ENCODE results near the gene ADGB. TPM values are rescaled to one million over a fixed set of nuclear protein-coding genes. Genes with fewer than 3 reads are reported as not detected.

The ADGB gene
- total RNA-seq, 4 donors from 2014 or later = 0.26 to 3.6 (median 0.29) TPM; not detected in 1

DNA sequence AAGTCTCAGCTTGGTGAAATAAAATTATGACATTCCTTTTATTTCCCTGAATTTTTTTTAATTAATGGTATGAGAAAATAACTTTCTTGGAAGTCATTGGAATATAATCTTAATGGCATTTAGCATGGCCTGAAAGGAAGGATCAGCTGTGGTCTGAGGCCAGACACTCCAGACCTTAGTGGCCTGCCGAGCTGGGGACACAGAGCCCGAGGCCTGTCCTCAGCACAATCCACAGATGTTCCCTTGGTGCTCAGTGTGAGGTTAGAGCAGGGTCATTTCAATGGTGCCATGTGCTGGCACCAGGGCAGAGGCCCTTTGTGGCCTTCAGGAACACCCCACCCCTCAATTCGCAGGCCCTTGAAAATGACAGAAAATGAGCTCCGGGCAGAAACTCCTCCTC lies 120.6 kb downstream of the ADGB start:
- TF ChIP-seq POLR2AphosphoS5 (IDR thresholded peaks at IDR 0.05) (no peak), EP300 (IDR thresholded peaks at IDR 0.05) (no peak), POLR2A (IDR thresholded peaks at IDR 0.05) (no peak)
- TF ChIP-seq, protein P1, sequence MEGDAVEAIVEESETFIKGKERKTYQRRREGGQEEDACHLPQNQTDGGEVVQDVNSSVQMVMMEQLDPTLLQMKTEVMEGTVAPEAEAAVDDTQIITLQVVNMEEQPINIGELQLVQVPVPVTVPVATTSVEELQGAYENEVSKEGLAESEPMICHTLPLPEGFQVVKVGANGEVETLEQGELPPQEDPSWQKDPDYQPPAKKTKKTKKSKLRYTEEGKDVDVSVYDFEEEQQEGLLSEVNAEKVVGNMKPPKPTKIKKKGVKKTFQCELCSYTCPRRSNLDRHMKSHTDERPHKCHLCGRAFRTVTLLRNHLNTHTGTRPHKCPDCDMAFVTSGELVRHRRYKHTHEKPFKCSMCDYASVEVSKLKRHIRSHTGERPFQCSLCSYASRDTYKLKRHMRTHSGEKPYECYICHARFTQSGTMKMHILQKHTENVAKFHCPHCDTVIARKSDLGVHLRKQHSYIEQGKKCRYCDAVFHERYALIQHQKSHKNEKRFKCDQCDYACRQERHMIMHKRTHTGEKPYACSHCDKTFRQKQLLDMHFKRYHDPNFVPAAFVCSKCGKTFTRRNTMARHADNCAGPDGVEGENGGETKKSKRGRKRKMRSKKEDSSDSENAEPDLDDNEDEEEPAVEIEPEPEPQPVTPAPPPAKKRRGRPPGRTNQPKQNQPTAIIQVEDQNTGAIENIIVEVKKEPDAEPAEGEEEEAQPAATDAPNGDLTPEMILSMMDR (IDR thresholded peaks at IDR 0.05) = no peak
- no peaks in the 10 kb centered on the region for H3K36me3 ChIP-seq
- no peaks in the 10 kb centered on the region for H3K9me3 ChIP-seq
- H3K4me1 ChIP-seq = no peaks in the 10 kb centered on the region
- no peaks in the 10 kb centered on the region for H3K27me3 ChIP-seq
- DNase-seq (ENCODE audit: low spot score in 2 of 2) = no peak
- H3K27ac ChIP-seq = no peak overlapping the region
- no peak overlapping the region for H3K4me3 ChIP-seq
- WGBS = 73% methylated on average over 4 of the region's 4 CpGs

DNA sequence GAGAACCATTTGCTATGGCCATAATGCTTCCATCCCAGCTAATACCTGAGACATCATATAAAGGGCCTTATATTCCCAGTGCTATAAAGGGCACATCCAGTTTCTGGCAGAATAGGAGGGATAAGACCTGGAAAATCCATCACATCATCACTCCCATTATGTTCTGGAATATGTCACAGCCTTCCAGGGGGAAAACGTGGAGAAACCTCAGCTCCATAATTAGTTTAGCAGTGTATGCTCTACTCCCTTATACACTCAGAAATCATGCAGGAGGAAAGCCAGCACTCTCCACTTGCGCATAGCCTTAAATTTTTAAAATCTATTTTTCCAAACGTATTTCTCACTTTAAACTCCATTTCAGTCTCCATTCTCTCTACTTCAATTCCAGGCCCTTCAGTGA lies 140.9 kb downstream of the ADGB start:
- Histone ChIP-seq H3K4me3 (no peak overlapping the region), H3K27ac (no peak overlapping the region), H3K9me3 (no peaks in the 10 kb centered on the region), H3K27me3 (no peaks in the 10 kb centered on the region), H3K36me3 (no peaks in the 10 kb centered on the region), H3K4me1 (no peaks in the 10 kb centered on the region)
- TF ChIP-seq POLR2AphosphoS5 (IDR thresholded peaks at IDR 0.05) (no peak), EP300 (IDR thresholded peaks at IDR 0.05) (no peak), POLR2A (IDR thresholded peaks at IDR 0.05) (no peak)
- TF ChIP-seq, protein P1 (IDR thresholded peaks at IDR 0.05) = no peak
- 64% methylated on average over 3 of the region's 3 CpGs for WGBS
- DNase-seq (ENCODE audit: low spot score in 2 of 2) = no peak

GRCh38 chr6:146741609-146742008 lies 142.8 kb downstream of the ADGB start:
- Histone ChIP-seq H3K4me1 (no peaks in the 10 kb centered on the region), H3K4me3 (no peak overlapping the region), H3K27ac (no peak overlapping the region), H3K27me3 (no peaks in the 10 kb centered on the region), H3K9me3 (no peaks in the 10 kb centered on the region), H3K36me3 (no peaks in the 10 kb centered on the region)
- TF ChIP-seq EP300 (IDR thresholded peaks at IDR 0.05) (no peak), POLR2AphosphoS5 (IDR thresholded peaks at IDR 0.05) (no peak), POLR2A (IDR thresholded peaks at IDR 0.05) (no peak)
- TF ChIP-seq, protein P1 (IDR thresholded peaks at IDR 0.05) = no peak
- no peak for DNase-seq (ENCODE audit: low spot score in 2 of 2)

DNA sequence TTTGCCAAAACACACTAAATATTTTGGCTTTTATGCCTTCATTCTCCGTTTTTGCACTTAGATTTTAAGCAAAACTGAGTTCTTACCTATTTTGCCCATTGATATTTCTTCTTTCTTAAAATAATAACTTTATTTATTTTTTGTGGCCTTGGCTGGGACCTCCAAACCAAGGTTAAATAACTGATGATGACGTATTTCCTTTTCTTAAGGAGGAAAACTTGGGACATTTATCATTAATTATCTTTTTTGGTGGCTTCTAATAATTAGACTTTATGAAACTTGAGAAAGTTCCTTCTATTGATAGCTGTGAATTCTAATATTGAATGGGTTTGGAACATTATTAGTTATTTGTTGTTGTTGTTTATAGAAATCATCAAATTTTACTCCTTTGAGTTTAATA lies 154.5 kb downstream of the ADGB start:
- Histone ChIP-seq H3K27ac (no peak overlapping the region), H3K4me3 (no peak overlapping the region), H3K27me3 (no peaks in the 10 kb centered on the region), H3K36me3 (no peaks in the 10 kb centered on the region), H3K9me3 (no peaks in the 10 kb centered on the region), H3K4me1 (no peaks in the 10 kb centered on the region)
- no peak for TF ChIP-seq POLR2A (IDR thresholded peaks at IDR 0.05)
- TF ChIP-seq EP300 (IDR thresholded peaks at IDR 0.05) = no peak
- no peak for DNase-seq (ENCODE audit: low spot score in 2 of 2)
- 79% methylated on average over 2 of the region's 2 CpGs for WGBS

- Histone ChIP-seq H3K4me3 (no peak overlapping the region), H3K27ac (no peak overlapping the region), H3K4me1 (no peaks in the 10 kb centered on the region), H3K36me3 (no peaks in the 10 kb centered on the region), H3K9me3 (no peaks in the 10 kb centered on the region), H3K27me3 (no peaks in the 10 kb centered on the region)
- TF ChIP-seq POLR2A (IDR thresholded peaks at IDR 0.05) (no peak), POLR2AphosphoS5 (IDR thresholded peaks at IDR 0.05) (no peak), EP300 (IDR thresholded peaks at IDR 0.05) (no peak)
- TF ChIP-seq, protein P1 (IDR thresholded peaks at IDR 0.05) = no peak
- no peak for DNase-seq (ENCODE audit: low spot score in 2 of 2)
- 94% methylated on average over 1 of the region's 1 CpG for WGBS
These were observed 168.9 kb downstream of the ADGB start for GRCh38 chr6:146767632-146768031.

DNA sequence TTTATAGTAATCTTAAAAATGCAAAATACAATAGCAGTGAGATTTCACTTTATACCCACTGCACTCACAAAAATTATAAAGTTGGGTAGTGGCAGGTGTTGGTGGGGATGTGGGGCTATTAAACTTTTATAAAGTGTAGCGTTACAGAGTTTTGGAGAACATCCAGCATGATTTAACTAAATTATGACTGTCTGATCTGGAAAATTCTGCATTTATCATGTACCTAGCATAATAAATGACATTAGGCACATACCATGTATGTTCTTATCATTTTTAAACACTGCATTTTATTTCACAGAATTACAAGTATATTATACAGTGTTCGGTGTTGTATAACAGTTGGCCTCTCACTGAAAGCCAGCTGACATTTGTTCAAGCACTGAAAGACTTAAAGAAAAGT lies 169.9 kb downstream of the ADGB start:
- TF ChIP-seq EP300 (IDR thresholded peaks at IDR 0.05) (no peak), POLR2A (IDR thresholded peaks at IDR 0.05) (no peak), POLR2AphosphoS5 (IDR thresholded peaks at IDR 0.05) (no peak)
- TF ChIP-seq, protein P1 (IDR thresholded peaks at IDR 0.05) = no peak
- H3K27ac ChIP-seq = no peak overlapping the region
- H3K36me3 ChIP-seq = no peaks in the 10 kb centered on the region
- no peaks in the 10 kb centered on the region for H3K9me3 ChIP-seq
- no peaks in the 10 kb centered on the region for H3K27me3 ChIP-seq
- no peak for DNase-seq (ENCODE audit: low spot score in 2 of 2)
- 58% methylated on average over 2 of the region's 2 CpGs for WGBS
- no peak overlapping the region for H3K4me3 ChIP-seq
- H3K4me1 ChIP-seq = no peaks in the 10 kb centered on the region
